Colon (tissue), 2 donors: ENCODE results near the gene SCAMP1.
"Not testable (repeated sequence)": the region's sequence is repeated elsewhere in the genome, so short reads cannot be mapped to it uniquely, and the experiment has no call there.

Experiments
- FAIRE-seq: peaks from 2 replicates; lab custom pipeline; 2012; peaks lifted over from hg19 to GRCh38; lab: Jason Lieb, UNC
- donor health status: control.
- donor health status: control.

Gene SCAMP1

GRCh38 chr5:78359831-78360673 lies at the start of gene SCAMP1:
Gene SCAMP1 (plus strand): TSS chr5:78360617. CDS start chr5:78360672, 55 bp downstream.
- FAIRE-seq, result no peak

GRCh38 chr5:78317515-78317914 lies 42.9 kb upstream of the SCAMP1 start:
- no peak for FAIRE-seq

GRCh38 chr5:78318337-78318736 lies 42.1 kb upstream of the SCAMP1 start:
- no peak for FAIRE-seq

DNA sequence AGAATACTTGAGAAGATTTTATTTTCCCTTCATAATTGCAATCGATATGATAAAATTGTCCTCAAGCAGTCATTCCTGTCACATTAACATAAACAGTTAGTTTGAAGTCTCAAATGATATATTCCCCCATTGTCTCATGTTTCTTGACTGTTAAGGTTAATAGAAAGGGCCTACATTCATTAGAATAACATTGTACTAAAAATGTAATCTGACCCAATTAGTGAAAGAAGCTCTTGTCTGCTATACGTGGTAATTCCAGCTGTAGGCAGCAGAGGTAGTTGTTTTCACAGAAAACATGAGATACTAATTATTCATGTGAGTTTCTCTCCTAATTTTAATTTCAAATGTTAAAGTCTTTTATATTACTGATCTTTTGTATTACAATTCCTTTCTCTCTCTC lies 40.0 kb upstream of the SCAMP1 start:
- FAIRE-seq, result no peak

DNA sequence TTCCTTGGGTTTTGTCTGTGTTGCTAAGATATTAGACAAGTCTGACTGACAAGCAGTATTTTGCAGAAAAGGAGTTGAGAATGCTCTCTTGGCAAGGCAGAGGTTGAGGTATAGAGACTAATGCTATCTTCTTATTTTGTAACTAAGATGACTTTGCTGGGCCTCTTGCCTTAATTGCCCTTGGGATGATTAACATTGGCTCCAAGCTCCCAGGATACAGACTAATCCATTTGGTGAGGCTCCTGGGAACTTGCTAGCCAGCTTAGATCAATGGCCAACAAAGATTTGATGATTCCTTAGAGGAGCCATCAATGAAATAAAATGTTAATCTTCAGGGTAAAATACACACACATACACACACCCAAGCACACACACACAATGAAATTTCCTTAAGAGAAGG lies 37.2 kb upstream of the SCAMP1 start:
- no peak for FAIRE-seq

GRCh38 chr5:78326930-78327329 lies 33.5 kb upstream of the SCAMP1 start:
- FAIRE-seq, result no peak

DNA sequence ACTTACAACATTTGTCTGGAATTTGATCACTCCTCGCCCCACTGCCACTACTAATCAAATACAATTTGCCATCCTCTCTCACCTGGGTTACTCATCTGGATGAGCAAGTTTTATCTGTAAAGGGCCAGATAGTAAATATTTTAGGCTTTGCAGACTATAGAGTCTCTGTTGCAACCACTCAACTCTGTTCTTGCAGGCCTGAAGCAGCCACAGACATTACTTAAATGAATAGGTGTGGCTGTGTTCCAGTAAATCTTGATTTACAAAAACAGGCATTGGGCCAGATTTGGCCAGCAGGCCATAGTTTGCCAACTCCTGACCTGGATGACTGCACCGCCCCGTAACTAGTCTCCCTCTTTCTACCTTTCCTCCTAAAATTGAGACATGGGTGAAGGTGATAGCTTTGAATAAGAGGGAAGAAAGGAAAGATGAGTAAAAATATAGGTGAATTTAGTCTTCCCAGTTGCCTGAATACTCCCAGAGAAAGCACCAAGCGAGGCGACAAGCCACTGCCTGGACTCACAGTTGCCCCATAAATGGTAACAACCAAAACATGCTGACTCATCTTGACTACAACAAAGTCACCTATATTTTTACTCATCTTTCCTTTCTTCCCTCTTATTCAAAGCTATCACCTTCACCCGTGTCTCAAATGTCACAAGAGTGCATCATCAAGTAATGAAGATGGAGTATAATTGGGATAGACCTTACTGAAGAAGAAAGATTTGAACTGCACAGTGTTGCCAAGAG lies 32.5 kb upstream of the SCAMP1 start:
- FAIRE-seq, result no peak

GRCh38 chr5:78328585-78329173 lies 31.7 kb upstream of the SCAMP1 start:
- FAIRE-seq, result no peak

GRCh38 chr5:78331523-78332080 lies 28.8 kb upstream of the SCAMP1 start:
- no peak for FAIRE-seq

DNA sequence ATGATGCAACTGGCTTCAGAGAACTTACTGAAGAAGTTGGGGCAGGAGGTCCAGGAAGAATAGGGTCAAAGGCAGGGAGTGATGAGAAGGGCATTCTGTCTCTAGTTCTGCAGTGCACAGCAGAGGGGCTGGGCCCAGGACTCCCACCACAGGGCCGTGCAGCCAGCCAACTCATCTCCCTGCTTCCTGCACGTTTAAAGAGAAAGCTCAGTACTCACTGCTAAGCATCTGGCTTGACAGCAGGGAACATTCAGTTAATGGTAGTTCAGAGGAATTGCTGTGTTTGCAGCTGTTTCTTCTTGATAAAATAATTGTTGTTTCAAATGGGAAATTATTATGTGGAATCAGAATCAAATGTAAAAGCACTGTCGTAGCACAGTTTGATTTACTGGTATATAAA lies 25.6 kb upstream of the SCAMP1 start:
- FAIRE-seq, result no peak

DNA sequence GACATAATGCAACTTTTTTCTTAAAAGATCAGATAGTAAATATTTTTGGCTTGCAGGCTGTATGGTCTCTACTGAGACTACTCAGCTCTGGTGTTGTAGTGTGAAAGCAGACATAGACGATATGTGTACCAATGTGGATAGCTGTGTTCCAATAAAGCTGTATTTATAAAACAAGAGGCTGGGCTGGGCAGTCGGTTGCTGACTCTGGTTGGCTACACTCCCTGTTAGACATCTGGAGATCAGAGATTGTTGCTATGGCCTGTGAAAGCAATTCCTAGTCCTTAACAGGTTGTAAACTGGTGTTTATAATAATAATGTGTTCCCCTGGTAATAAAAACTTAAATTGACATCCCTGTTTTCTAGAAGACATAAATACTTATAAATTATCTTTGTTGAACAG lies 24.4 kb upstream of the SCAMP1 start:
- FAIRE-seq, result no peak

DNA sequence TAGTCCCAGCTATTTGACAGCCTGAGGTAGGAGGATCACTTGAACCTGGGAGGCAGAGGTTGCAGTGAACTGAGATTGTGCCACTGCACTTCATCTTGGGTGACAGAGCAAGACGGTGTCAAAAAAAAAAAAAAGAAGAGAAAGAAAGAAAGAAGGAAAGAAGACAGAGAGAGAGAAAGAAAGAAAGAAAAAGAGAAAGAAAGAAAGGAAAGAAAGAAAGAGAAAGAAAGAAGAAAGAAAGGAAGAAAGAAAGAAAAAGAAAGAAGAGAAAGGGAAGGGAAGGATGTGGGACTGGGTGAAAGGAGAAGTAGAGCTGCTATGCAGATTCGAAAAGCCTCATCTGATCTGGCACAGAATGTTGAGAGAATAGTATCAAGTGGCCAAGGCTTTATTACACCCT lies 23.7 kb upstream of the SCAMP1 start:
- FAIRE-seq, result no peak

DNA sequence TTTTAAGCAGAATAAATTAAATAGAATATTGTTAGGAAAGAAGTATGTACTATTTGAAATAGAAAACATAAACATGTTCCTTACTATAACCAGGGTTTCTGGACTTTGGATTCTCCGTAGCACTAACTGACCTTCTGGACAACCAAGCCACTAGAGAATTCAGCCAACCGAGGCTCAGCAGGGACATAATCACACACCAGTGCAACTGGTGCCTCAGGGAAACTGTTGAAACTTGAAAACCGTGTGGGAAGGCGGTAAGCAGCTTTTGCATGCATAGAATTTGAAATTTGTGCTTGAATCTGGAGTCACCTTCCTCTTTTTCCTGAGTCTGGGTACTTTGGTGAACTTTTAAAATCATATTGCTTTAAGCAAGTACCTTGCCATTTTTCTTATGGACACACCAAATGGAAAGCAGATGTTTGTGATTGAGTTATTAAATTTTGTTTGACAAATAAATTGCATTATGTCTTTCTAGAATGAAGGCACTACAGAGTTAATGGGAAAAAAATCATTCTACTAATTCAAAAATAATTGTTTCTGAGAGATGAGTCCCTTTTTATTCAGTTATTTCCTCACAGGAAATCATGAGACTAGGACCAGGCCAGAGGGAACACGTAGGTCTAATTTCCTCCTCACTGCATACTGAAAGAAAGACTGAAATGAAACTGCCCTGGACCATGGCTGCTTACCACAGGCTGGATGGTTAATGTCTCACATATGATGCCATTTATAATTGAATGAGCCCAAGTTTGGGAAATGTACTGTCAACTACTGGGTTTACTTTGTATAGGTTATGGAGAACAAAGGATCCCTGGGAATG lies 20.6 kb upstream of the SCAMP1 start:
- FAIRE-seq, result no peak

DNA sequence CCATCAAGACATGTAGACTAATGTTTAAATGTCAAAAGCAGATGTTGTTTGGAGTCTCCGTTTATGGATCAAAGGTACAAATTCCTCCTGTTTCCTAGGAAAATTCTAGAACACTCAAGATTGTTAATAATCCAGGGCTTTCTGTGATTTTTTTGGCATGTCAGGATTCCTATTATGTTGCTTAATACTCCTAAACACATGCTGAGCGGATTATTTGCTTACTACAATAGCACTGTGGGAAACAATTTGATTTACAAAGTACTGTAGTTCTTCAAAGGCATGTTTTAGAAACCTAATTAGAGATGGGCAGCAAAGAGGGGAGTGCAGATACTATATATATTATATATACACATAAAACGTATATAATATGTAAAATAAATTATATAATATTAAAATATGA lies 19.0 kb upstream of the SCAMP1 start:
- no peak for FAIRE-seq

DNA sequence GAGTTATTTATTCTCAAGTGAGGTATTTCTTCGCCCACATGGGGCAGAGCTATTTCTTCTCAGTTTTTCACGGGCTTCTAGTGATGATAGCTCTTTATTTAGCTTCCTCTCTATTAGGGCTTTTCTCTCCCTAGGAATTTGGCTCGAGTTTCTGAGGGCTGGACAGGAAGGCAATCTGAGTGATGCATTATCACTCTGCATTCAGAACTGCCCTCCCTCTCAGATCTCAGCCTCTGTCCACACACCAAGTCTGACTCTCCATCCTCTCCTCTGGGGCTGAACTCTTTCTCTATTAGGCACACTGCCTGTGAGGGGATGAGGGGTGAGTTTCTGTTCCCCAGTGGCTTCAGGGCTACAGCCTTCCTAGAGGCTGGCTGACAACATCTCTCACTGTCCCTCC lies 14.9 kb upstream of the SCAMP1 start:
- FAIRE-seq, result no peak

GRCh38 chr5:78353520-78353919 lies 6.9 kb upstream of the SCAMP1 start:
- no peak for FAIRE-seq

DNA sequence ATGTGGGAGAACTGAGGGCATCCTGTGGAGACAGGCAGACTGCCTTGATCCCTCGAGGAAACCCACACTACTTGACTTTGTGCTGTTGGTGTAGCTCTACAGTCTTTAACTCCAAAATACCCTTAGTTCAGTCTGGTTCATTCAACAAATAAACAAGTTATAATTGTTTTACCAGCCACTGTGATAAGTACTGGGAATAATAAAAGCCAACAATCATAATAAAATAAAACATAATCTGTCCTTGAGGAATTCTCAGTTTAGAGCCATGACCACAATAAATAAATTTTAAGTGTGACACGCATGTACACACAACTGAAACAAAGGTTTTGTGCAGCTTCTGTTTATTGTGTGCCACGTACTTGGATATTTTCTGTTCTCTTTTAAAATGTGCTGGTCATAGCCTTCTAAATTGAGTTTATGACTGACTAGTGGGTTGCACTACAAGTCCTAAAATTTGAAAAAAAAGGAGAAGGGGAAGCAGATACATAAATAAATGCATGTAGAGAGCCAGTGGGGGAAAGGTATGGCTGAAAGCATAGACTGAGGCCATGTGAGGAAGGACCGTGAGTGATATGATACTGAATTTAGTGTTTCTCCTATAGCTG lies 6.2 kb upstream of the SCAMP1 start:
- no peak for FAIRE-seq

DNA sequence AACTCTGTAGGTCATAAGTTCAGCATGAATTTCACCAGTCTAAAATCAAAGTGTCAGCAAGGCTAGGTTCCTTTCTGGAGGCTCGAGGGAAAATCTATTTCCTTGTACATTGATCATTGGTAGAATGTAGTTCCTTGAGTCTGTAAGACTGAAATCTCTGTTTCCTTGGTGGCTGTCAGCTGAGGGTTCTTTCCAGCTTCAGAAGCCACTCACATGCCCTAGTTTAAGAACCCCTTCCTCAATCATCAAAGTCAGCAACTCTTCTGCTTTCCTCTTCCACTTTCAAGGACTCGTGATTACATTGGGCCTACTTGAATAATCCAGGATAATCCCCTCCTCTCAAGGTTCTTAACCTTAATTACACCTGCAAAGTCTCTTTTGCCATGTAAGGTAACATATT lies 4.9 kb upstream of the SCAMP1 start:
- no peak for FAIRE-seq

- FAIRE-seq, result not testable (repeated sequence)
Observed at GRCh38 chr5:78359455-78359830, 974 bp upstream of the SCAMP1 start.

DNA sequence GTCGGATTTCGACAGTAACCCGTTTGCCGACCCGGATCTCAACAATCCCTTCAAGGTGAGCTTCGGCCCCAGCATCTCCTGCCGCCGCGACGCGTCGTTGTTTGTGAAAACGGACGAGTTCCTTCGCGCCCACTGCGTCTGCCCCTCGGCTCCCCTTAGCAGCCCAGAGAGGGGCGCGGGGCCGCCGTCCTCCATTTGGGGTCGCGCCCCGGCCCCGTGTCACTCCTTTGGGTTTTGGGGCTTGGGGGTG lies 182 bp downstream of the SCAMP1 start:
- no peak for FAIRE-seq

DNA sequence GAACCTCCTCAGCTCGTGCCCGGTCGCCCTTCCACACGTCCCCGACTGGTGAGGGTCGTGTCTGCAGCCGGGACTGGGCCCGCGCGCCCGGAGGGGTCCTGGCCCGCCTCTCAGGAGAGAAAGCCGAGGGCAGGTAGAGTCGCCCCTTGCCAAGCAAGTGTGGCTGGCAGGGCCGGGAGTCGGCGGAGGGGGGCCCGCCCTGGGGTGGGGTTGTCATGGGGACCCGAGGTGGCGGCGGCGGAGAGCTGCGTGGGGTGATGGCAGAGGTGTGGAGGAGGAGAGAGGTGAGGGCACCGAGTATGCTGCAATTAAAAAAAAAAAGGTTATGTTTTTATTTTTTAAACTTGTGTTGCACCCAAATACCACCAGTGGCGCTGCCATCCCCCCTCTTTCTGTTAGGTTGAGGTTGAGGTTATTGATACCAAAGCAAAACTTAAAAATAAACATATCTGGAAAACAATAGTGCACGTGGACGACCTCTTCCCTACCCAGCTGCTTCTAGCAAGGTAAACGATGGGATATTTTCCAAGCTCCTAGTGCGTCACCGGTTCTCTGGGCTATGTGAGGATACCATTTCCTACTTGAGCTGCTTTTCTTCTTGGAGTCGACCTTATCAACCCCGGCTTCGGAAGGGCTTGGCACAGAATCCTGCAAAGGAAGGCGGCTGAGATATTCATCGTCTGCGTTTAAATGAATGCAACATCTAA lies 660 bp downstream of the SCAMP1 start:
- no peak for FAIRE-seq
